ENCODE measurements around the gene RUFY3. TPM values are rescaled to one million over a fixed set of nuclear protein-coding genes. Genes with fewer than 3 reads are reported as not detected.
A peak's percentile ranks its signal among the peaks of the same experiment; 100 is the strongest.

Gene RUFY3
- total and polyA plus RNA-seq, 9 of the 15 experiments (the other 6 are each of a cell fraction or from before 2014, with no cell fraction given), result 4.2 to 31.1 (median 21.5) TPM

DNA sequence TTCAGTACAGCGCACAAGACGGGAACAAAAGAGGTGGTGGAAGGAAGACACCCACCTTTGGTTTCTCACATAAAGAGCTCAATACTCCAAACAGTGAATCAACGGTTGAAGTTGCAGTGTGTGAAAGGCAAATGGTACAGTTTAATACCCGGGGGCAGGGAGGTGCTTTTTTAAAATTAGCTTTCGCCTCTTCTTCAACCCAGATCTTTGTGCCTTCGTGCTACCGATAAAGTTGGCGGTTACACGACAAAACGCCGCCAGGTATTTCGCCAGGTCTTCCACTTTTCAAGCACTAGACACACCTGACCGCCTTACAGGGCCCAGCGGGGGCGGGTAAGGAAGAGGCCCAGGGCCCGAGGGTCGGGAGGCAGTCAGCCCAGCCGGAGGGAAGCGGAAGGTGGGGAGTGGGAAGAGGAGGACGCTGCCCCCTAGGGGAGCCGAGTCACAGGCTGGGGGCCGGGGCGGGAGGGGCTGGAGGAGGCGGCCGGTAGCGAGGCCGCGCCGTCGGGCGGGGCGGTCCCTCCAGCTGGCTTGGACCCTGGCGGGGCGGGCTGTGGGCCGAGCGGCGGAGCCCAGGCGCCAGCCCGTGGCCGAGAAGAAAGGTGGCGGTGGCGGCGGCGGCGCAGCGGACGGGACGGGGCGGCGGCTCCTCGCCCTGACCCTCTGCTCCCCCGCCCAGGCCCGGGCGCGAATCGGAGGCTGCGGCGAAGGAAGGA, 17.4 kb upstream of the RUFY3 start (continued):
- TF ChIP-seq FOXM1 (IDR thresholded peaks at IDR 0.05; ENCODE audit: low read depth), result no peak
- TF ChIP-seq FOXM1 (CRISPR knock-in tag; IDR thresholded peaks at IDR 0.05; ENCODE audit: low read depth), result no peak
- TF ChIP-seq, protein P1, sequence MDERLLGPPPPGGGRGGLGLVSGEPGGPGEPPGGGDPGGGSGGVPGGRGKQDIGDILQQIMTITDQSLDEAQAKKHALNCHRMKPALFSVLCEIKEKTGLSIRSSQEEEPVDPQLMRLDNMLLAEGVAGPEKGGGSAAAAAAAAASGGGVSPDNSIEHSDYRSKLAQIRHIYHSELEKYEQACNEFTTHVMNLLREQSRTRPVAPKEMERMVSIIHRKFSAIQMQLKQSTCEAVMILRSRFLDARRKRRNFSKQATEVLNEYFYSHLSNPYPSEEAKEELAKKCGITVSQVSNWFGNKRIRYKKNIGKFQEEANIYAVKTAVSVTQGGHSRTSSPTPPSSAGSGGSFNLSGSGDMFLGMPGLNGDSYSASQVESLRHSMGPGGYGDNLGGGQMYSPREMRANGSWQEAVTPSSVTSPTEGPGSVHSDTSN (CRISPR knock-in tag; IDR thresholded peaks at IDR 0.05; ENCODE audit: low read depth), result no peak
- TF ChIP-seq, protein P1 (tag; conservative IDR thresholded peaks at IDR 0.05; ENCODE audit: low read depth), result no peak
- no peak for TF ChIP-seq ERF (CRISPR knock-in tag; IDR thresholded peaks at IDR 0.05)
- no peak for TF ChIP-seq CBFA2T3 (IDR thresholded peaks at IDR 0.05)
- TF ChIP-seq GTF2E2 (tag; IDR thresholded peaks at IDR 0.05), result no peak
- TF ChIP-seq, protein P2, sequence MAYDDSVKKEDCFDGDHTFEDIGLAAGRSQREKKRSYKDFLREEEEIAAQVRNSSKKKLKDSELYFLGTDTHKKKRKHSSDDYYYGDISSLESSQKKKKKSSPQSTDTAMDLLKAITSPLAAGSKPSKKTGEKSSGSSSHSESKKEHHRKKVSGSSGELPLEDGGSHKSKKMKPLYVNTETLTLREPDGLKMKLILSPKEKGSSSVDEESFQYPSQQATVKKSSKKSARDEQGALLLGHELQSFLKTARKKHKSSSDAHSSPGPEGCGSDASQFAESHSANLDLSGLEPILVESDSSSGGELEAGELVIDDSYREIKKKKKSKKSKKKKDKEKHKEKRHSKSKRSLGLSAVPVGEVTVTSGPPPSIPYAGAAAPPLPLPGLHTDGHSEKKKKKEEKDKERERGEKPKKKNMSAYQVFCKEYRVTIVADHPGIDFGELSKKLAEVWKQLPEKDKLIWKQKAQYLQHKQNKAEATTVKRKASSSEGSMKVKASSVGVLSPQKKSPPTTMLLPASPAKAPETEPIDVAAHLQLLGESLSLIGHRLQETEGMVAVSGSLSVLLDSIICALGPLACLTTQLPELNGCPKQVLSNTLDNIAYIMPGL (CRISPR knock-in tag; IDR thresholded peaks at IDR 0.05), result 0 out of 2 replicates have a peak, but pooled peaks have one; percentile 54
- peak; percentile 39 for TF ChIP-seq HNRNPK (IDR thresholded peaks at IDR 0.05; ENCODE audit: low read depth, low read length, poor library complexity, severe bottlenecking)
- TF ChIP-seq, protein P3, sequence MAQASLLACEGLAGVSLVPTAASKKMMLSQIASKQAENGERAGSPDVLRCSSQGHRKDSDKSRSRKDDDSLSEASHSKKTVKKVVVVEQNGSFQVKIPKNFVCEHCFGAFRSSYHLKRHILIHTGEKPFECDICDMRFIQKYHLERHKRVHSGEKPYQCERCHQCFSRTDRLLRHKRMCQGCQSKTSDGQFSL (CRISPR knock-in tag; IDR thresholded peaks at IDR 0.05), result peak; percentile 43; the same call in 1 of the 2 replicates
- TF ChIP-seq, protein P3 (tag; IDR thresholded peaks at IDR 0.05), result no peak
- TF ChIP-seq FOXP1 (CRISPR knock-in tag; IDR thresholded peaks at IDR 0.05), result peak; percentile 79; the same call in 1 of the 2 replicates
- TF ChIP-seq POLR3G (IDR thresholded peaks at IDR 0.05; ENCODE audit: extremely low read depth, insufficient read length, insufficient replicate concordance), result no peak
- TF ChIP-seq RBM14 (IDR thresholded peaks at IDR 0.05; ENCODE audit: borderline replicate concordance, insufficient read depth, low read depth, low read length), result no peak
- TF ChIP-seq TBL1XR1 (IDR thresholded peaks at IDR 0.05; ENCODE audit: low read length in 2 of 2), result no peak
- TF ChIP-seq SAFB (IDR thresholded peaks at IDR 0.05; ENCODE audit: borderline replicate concordance, low read depth, low read length), result no peak
- TF ChIP-seq MCM7 (IDR thresholded peaks at IDR 0.05), result no peak
- TF ChIP-seq, protein P4, sequence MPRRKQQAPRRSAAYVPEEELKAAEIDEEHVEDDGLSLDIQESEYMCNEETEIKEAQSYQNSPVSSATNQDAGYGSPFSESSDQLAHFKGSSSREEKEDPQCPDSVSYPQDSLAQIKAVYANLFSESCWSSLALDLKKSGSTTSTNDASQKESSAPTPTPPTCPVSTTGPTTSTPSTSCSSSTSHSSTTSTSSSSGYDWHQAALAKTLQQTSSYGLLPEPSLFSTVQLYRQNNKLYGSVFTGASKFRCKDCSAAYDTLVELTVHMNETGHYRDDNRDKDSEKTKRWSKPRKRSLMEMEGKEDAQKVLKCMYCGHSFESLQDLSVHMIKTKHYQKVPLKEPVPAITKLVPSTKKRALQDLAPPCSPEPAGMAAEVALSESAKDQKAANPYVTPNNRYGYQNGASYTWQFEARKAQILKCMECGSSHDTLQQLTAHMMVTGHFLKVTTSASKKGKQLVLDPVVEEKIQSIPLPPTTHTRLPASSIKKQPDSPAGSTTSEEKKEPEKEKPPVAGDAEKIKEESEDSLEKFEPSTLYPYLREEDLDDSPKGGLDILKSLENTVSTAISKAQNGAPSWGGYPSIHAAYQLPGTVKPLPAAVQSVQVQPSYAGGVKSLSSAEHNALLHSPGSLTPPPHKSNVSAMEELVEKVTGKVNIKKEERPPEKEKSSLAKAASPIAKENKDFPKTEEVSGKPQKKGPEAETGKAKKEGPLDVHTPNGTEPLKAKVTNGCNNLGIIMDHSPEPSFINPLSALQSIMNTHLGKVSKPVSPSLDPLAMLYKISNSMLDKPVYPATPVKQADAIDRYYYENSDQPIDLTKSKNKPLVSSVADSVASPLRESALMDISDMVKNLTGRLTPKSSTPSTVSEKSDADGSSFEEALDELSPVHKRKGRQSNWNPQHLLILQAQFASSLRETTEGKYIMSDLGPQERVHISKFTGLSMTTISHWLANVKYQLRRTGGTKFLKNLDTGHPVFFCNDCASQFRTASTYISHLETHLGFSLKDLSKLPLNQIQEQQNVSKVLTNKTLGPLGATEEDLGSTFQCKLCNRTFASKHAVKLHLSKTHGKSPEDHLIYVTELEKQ (CRISPR knock-in tag; IDR thresholded peaks at IDR 0.05), result no peak
- TF ChIP-seq DPF2 (IDR thresholded peaks at IDR 0.05), result peak; percentile 55; the same call in 1 of the 2 replicates

Measured in K562 (cell line).